Neural progenitor cell (in vitro differentiated cells): ENCODE measurements around the gene ZSCAN30. TPM values are rescaled to one million over a fixed set of nuclear protein-coding genes. Genes with fewer than 3 reads are reported as not detected.

Source experiments
- DNase-seq: peaks from one replicate; pipeline ENCODE4 v3.0.0-alpha.2; 2016; ENCODE audit warnings: low spot score
- H2AFZ ChIP-seq: fragments of 200-600 bp; sonication (generic); replicated peaks from 2 replicates; pipeline ENCODE4 v1.6.1; 2016; ENCODE audit warnings: antibody characterized with exemption
- H3F3A ChIP-seq: fragments of 200-600 bp; sonication (generic); 2 replicates; pipeline ENCODE4 v1.6.1; 2016; ENCODE audit warnings: antibody characterized with exemption, low read depth
- H3K27ac ChIP-seq: fragments of 200-600 bp; sonication (generic); 2 replicates; pipeline ENCODE4 v1.5.1; 2016; ENCODE audit warnings: mild to moderate bottlenecking
- H3K27me3 ChIP-seq: fragments of 200-600 bp; sonication (generic); 2 replicates; pipeline ENCODE4 v1.6.1; 2016; ENCODE audit warnings: mild to moderate bottlenecking, moderate library complexity
- H3K36me3 ChIP-seq: fragments of 200-600 bp; sonication (generic); 2 replicates; pipeline ENCODE4 v1.5.1; 2016
- H3K4me1 ChIP-seq: fragments of 200-600 bp; sonication (generic); 2 replicates; pipeline ENCODE4 v1.6.1; 2016; ENCODE audit warnings: mixed run types
- H3K4me2 ChIP-seq: fragments of 200-600 bp; sonication (generic); 2 replicates; pipeline ENCODE4 v1.6.1; 2016
- H3K4me3 ChIP-seq: fragments of 200-600 bp; sonication (generic); 2 replicates; pipeline ENCODE4 v1.5.1; 2016
- H3K79me2 ChIP-seq: fragments of 200-600 bp; sonication (generic); 2 replicates; pipeline ENCODE4 v1.6.1; 2016; ENCODE audit warnings: low read depth
- H3K9ac ChIP-seq: fragments of 200-600 bp; sonication (generic); 2 replicates; pipeline ENCODE4 v1.6.1; 2016
- H3K9me3 ChIP-seq: fragments of 200-600 bp; sonication (generic); 2 replicates; pipeline ENCODE4 v1.5.1; 2016; ENCODE audit warnings: low read depth
- H4K20me1 ChIP-seq: fragments of 200-600 bp; sonication (generic); 2 replicates; pipeline ENCODE4 v1.6.1; 2016; ENCODE audit warnings: low read depth
- H3K27ac Mint-ChIP-seq: 3 replicates; pipeline ENCODE4 v1.8.0; 2021; ENCODE audit warnings: mixed read lengths
- H3K27me3 Mint-ChIP-seq: 2 replicates; pipeline ENCODE4 v1.8.0; 2022; ENCODE audit warnings: low read depth, mild to moderate bottlenecking, inconsistent platforms, moderate library complexity, mixed read lengths; ENCODE audit not compliant: insufficient read depth
- H3K36me3 Mint-ChIP-seq: 3 replicates; pipeline ENCODE4 v1.8.0; 2021; ENCODE audit warnings: mixed read lengths
- H3K4me1 Mint-ChIP-seq: 3 replicates; pipeline ENCODE4 v1.8.0; 2021; ENCODE audit warnings: mixed read lengths
- H3K4me3 Mint-ChIP-seq: 3 replicates; pipeline ENCODE4 v1.8.0; 2021; ENCODE audit warnings: mild to moderate bottlenecking, moderate library complexity, mixed read lengths
- H3K9me3 Mint-ChIP-seq: 3 replicates; pipeline ENCODE4 v1.8.0; 2020; ENCODE audit warnings: mixed read lengths
- EZH2 ChIP-seq: fragments of 200-600 bp; sonication (generic); IDR thresholded peaks from 2 replicates; pipeline ENCODE4 v1.6.1; 2017; ENCODE audit warnings: antibody characterized with exemption, mild to moderate bottlenecking, moderate library complexity
- EZH2phosphoT487 ChIP-seq: fragments of 200-600 bp; sonication (generic); IDR thresholded peaks from 2 replicates; pipeline ENCODE4 v1.6.1; 2017; ENCODE audit warnings: antibody characterized with exemption
- total RNA-seq: library from RNA; depleted of rRNA; stranded (reverse); fragments of >200 nt; gene quantifications from 2 replicates; pipeline ENCODE4 v1.2.3, GENCODE V29; 2015; ENCODE audit warnings: low replicate concordance
- TF ChIP-seq, protein P1 (sequence below): fragments of 200-600 bp; sonication (generic); IDR thresholded peaks from 2 replicates; pipeline ENCODE4 v1.5.1; 2017; ENCODE audit warnings: antibody characterized with exemption, mild to moderate bottlenecking

Gene ZSCAN30
- total RNA-seq, 1 donor from 2014 or later, result 21.7 TPM

DNA sequence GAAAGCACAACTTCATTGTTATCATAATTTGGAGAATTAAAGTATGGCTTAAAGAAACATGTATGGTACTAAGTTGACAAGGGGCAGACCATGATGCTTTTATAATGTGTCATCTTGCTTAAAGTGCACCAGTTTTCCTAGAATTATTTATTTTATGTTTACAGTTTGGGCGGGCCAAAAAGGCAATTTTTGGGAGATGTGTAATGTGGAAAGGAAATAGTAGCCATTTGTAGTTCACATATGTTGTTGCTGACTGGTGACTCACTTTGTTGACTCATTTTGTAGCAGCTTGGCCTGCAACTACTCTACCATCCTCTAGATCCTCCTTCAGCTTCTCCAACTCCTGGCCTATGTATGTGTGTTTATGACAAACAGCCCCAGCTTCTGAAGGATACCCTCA is 7.7 kb downstream of the ZSCAN30 start:
- no peak overlapping the region for H3K27ac Mint-ChIP-seq
- no peak overlapping the region for H2AFZ ChIP-seq
- no peaks in the 10 kb centered on the region for H3K27me3 ChIP-seq
- no peaks in the 10 kb centered on the region for H3K4me1 ChIP-seq
- peaks cover 13% of the 10 kb centered on the region for H3K36me3 Mint-ChIP-seq
- H3K9me3 Mint-ChIP-seq, result peaks cover 40% of the 10 kb centered on the region
- TF ChIP-seq EZH2, result no peak
- TF ChIP-seq, protein P1, sequence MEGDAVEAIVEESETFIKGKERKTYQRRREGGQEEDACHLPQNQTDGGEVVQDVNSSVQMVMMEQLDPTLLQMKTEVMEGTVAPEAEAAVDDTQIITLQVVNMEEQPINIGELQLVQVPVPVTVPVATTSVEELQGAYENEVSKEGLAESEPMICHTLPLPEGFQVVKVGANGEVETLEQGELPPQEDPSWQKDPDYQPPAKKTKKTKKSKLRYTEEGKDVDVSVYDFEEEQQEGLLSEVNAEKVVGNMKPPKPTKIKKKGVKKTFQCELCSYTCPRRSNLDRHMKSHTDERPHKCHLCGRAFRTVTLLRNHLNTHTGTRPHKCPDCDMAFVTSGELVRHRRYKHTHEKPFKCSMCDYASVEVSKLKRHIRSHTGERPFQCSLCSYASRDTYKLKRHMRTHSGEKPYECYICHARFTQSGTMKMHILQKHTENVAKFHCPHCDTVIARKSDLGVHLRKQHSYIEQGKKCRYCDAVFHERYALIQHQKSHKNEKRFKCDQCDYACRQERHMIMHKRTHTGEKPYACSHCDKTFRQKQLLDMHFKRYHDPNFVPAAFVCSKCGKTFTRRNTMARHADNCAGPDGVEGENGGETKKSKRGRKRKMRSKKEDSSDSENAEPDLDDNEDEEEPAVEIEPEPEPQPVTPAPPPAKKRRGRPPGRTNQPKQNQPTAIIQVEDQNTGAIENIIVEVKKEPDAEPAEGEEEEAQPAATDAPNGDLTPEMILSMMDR, result no peak
- no peak for TF ChIP-seq EZH2phosphoT487
- no peak for DNase-seq
- no peaks in the 10 kb centered on the region for H3K27me3 Mint-ChIP-seq
- H3K4me1 Mint-ChIP-seq, result no peaks in the 10 kb centered on the region
- H3F3A ChIP-seq, result no peaks in the 10 kb centered on the region
- H3K79me2 ChIP-seq, result peaks cover 8% of the 10 kb centered on the region
- H4K20me1 ChIP-seq, result no peaks in the 10 kb centered on the region
- H3K4me2 ChIP-seq, result no peak overlapping the region
- H3K27ac ChIP-seq, result no peak overlapping the region
- H3K9ac ChIP-seq, result no peak overlapping the region
- H3K4me3 ChIP-seq, result no peak overlapping the region
- H3K9me3 ChIP-seq, result peaks cover 10% of the 10 kb centered on the region
- no peaks in the 10 kb centered on the region for H3K36me3 ChIP-seq
- no peak overlapping the region for H3K4me3 Mint-ChIP-seq

DNA sequence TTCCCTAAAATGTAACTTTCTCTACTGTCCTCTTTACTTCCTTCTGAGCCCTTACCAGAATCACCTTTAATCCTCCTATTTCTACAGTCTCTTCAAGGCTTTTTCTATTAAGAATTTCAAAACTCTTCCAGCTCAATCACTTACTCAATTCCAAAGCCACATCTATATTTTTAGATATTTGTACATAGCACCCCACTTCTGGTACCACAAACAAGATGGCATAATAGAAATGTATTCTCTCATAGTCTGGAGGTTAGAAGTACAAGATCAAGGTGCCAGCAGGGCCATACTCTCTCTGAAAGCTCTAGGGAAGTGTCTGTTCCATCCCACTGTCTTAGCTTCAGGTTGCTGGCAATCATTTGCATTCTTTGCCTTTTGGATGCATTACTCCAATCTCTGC is 11.1 kb downstream of the ZSCAN30 start:
- no peak for TF ChIP-seq EZH2
- TF ChIP-seq, protein P1, result no peak
- TF ChIP-seq EZH2phosphoT487, result no peak
- H4K20me1 ChIP-seq, result no peaks in the 10 kb centered on the region
- DNase-seq, result no peak
- no peaks in the 10 kb centered on the region for H3K4me1 ChIP-seq
- H2AFZ ChIP-seq, result no peak overlapping the region
- Mint-ChIP-seq H3K9me3 (peaks cover 30% of the 10 kb centered on the region), H3K4me3 (no peak overlapping the region), H3K27me3 (no peaks in the 10 kb centered on the region), H3K27ac (no peak overlapping the region), H3K36me3 (peaks cover 10% of the 10 kb centered on the region), H3K4me1 (no peaks in the 10 kb centered on the region)
- peaks cover 3% of the 10 kb centered on the region for H3K9me3 ChIP-seq
- no peaks in the 10 kb centered on the region for H3F3A ChIP-seq
- no peak overlapping the region for H3K4me2 ChIP-seq
- H3K79me2 ChIP-seq, result no peaks in the 10 kb centered on the region
- no peak overlapping the region for H3K27ac ChIP-seq
- H3K9ac ChIP-seq, result no peak overlapping the region
- no peak overlapping the region for H3K4me3 ChIP-seq
- peaks cover 4% of the 10 kb centered on the region for H3K36me3 ChIP-seq
- no peaks in the 10 kb centered on the region for H3K27me3 ChIP-seq

DNA sequence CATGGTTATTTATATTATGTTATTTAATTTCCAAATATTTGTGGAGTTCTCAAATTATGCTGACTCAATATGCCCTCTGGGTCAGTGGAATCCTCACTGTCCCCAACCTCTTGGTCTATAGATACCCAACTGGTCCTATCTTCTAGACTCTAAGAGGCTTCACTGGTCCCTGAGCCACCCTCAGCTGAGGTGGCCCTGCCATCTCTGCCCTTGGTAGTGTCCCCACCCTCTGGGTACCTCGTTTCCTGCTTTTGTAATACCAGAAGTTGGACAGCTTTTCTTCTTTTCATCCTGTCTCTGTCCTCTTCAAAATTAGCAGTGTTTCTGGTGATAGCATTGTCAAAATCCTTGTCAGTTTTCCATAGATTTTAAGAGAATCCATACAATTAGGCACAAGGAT is 11.9 kb downstream of the ZSCAN30 start:
- Histone ChIP-seq H3F3A (no peaks in the 10 kb centered on the region), H3K9ac (no peak overlapping the region), H4K20me1 (no peaks in the 10 kb centered on the region), H3K79me2 (no peaks in the 10 kb centered on the region), H3K36me3 (peaks cover 4% of the 10 kb centered on the region), H3K27ac (no peak overlapping the region), H3K4me2 (no peak overlapping the region), H3K9me3 (peaks cover 3% of the 10 kb centered on the region), H3K27me3 (no peaks in the 10 kb centered on the region), H3K4me1 (no peaks in the 10 kb centered on the region), H2AFZ (no peak overlapping the region), H3K4me3 (no peak overlapping the region)
- H3K4me1 Mint-ChIP-seq, result no peaks in the 10 kb centered on the region
- peaks cover 14% of the 10 kb centered on the region for H3K36me3 Mint-ChIP-seq
- no peak overlapping the region for H3K27ac Mint-ChIP-seq
- no peak overlapping the region for H3K4me3 Mint-ChIP-seq
- TF ChIP-seq, protein P1, result no peak
- no peak for TF ChIP-seq EZH2phosphoT487
- TF ChIP-seq EZH2, result no peak
- H3K27me3 Mint-ChIP-seq, result no peaks in the 10 kb centered on the region
- H3K9me3 Mint-ChIP-seq, result peaks cover 38% of the 10 kb centered on the region
- no peak for DNase-seq
